ENCODE measurements around the gene EXOC4. TPM values are rescaled to one million over a fixed set of nuclear protein-coding genes. Genes with fewer than 3 reads are reported as not detected.
"Not testable (repeated sequence)": the region's sequence is repeated elsewhere in the genome, so short reads cannot be mapped to it uniquely, and the experiment has no call there.

EXOC4 gene
- total RNA-seq, 1 experiment from 2014 or later, result 75.8 TPM

DNA sequence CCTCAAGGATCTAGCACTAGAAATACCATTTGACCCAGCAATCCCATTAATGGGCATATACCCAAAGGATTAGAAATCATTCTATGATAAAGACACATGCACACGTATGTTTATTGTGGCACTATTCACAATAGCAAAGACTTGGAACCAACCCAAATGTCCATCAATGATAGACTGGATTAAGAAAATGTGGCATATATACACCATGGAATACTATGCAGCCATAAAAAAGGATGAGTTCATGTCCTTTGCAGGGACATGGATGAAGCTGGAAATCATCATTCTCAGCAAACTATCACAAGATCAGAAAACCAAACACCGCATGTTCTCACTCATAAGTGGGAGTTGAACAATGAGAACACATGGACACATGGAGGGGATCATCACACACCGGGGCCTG, 39.1 kb upstream of the EXOC4 start:
- not testable (repeated sequence) for H4K91ac ChIP-seq (ENCODE audit: insufficient read length, low read depth, low read length); H2AFZ ChIP-seq (ENCODE audit: low read length); H3K4ac ChIP-seq (ENCODE audit: low read depth, low read length); H3K4me3 Mint-ChIP-seq; H3K9me3 Mint-ChIP-seq; H3K4me1 Mint-ChIP-seq; H3K14ac ChIP-seq (ENCODE audit: insufficient read depth, low read length); H3K9ac ChIP-seq (ENCODE audit: extremely low read depth, insufficient read length, low read length); H4K5ac ChIP-seq (ENCODE audit: insufficient read length, low read depth, low read length); H3K27me3 Mint-ChIP-seq (ENCODE audit: low read depth); H3K27ac Mint-ChIP-seq; H2BK12ac ChIP-seq (ENCODE audit: insufficient read length, low read depth, low read length); H3K23ac ChIP-seq (ENCODE audit: insufficient read length, low read depth, low read length); H2AK5ac ChIP-seq (ENCODE audit: insufficient read length, low read length); H2BK15ac ChIP-seq (ENCODE audit: low read depth, low read length); H3K36me3 Mint-ChIP-seq (ENCODE audit: insufficient read depth in 1 of 3, low read depth in 3 of 3); H3K23me2 ChIP-seq (ENCODE audit: insufficient read length, low read depth, low read length, poor library complexity, severe bottlenecking); H3K4me1 ChIP-seq (ENCODE audit: insufficient read depth, low read length); H4K20me1 ChIP-seq (ENCODE audit: control insufficient read depth, insufficient read depth, insufficient read length); H2BK5ac ChIP-seq (ENCODE audit: insufficient read length, low read length); H3K27ac ChIP-seq (ENCODE audit: insufficient read length, low read depth, low read length); H2BK20ac ChIP-seq (ENCODE audit: low read depth, low read length, poor library complexity, severe bottlenecking); H3K18ac ChIP-seq (ENCODE audit: insufficient read length, low read depth, low read length); H3K9me3 ChIP-seq (ENCODE audit: control insufficient read depth, low read depth, low read length); H2BK120ac ChIP-seq (ENCODE audit: low read depth, low read length, poor library complexity, severe bottlenecking); H4K8ac ChIP-seq (replicated peaks; ENCODE audit: insufficient read length, low read depth, low read length); H3K79me2 ChIP-seq (ENCODE audit: insufficient read depth, low read length); H3K79me1 ChIP-seq (ENCODE audit: insufficient read depth, low read depth, low read length, poor library complexity, severe bottlenecking); H3T11ph ChIP-seq (ENCODE audit: low read length); H3K56ac ChIP-seq (ENCODE audit: insufficient read length, low read depth, low read length); H3K27me3 ChIP-seq (ENCODE audit: insufficient read depth, low read length); DNase-seq; H3K4me2 ChIP-seq (ENCODE audit: insufficient read depth, insufficient read length, low read length)
- whole genome bisulfite sequencing (ENCODE audit: extremely low coverage, insufficient read length, low lambda C conversion rate), result no CpG with 5 or more reads among the region's 3 CpGs
